NCI-H2196 treated with DMSO at 0.1 percent for 48 hours (cell line): ENCODE data around the gene RASL11A.
"Not testable (repeated sequence)": the region's sequence is repeated elsewhere in the genome, so short reads cannot be mapped to it uniquely, and the experiment has no call there.

Experiments used
- DNase-seq: peaks from one replicate; lab custom pipeline; 2025; ENCODE audit not compliant: unreplicated experiment; lab: John Stamatoyannopoulos, UW

Gene RASL11A

DNA sequence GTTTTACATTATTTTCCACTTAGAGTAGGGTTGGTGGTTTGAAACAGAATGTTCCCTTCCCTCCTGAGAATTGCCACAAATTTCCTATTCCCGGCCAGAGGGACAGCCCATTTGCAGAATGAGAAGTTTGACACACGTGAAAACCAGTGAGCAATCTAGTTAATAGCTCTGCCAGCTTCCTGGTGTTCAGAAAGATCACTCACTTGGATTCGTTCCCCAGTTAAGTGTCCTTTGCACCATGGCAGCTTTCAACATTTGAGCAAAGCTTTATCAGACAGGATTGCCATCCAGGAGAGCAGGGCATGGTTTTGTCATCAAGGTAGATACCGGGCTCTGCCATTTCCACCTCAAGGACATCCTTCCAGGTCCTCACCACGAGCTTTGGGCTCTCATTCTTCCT, 28.2 kb downstream of the RASL11A start:
- no peak for DNase-seq

DNA sequence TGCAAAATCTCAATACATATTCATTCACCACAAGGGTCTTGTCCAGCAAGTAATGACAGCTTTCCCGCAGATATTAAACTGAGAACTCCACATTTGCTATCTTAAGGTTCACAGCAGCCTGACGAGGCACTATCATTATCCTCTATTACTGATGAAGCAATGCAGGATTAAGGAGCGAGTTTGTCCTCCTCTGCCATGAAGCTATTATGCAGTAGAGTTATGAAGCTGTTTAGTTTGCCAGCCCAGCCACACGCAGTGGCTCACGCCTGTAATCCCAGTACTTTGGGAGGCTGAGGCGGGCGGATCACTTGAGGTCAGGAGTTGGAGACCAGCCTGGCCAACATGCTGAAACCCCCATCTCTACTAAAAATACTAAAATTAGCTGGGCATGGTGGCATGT, 29.8 kb downstream of the RASL11A start:
- not testable (repeated sequence) for DNase-seq

DNA sequence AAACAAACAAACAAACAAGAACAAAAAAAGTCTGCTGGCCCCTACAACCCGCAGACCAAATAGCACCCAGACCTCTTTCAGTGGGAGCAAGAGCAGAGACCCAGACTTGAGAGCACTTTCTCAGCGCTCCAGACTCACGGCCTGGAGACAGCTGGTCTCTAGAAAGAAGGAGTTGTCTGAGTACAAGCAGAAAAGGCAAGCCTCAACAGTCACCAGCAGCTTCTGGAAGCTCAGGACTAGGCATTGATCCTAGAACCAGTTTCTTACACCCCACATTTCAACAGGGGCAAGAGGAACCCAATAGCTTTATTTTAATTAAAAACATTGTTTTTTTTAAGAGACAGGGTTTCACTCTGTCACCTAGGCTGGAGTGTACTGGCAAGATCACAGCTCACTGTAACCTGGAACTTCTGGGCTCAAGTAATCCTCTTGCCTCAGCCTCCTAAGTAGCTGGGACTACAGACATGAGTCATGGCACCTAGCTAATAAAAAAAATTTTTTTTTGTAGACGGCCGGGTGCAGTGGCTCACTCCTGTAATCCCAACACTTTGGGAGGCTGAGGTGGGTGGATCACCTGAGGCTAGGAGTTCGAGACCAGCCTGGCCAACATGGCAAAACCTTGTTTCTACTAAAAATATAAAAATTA, 30.4 kb downstream of the RASL11A start:
- DNase-seq, result no peak

DNA sequence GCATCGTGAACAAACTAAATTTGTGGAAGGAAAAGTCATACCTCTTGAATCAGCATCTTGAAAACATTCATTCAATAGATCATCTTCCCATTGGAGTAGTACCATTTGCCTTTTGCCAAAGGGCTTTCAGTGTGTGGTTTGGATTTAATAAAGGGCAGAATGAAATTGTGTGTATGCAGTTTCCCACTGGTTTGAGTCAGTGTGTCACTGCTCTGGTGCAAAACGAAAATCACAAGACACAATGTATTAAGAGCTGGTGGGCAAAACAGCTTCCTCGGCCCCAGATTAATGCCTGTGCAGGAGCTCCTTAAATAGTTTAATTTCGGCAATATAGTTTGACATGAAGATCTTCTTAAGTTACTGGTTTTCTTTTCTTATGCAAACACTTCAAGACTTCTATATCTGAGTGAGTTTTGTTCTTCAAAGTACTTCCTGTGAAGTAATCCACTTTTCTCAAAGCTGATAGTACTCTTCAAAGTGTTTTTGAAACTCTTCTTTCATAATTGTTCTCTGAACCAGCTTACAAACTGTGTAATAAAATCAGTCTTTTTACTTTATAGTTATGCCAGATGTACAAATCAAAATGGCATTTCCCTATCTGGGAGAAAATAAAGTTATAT, 32.1 kb downstream of the RASL11A start:
- DNase-seq, result no peak

DNA sequence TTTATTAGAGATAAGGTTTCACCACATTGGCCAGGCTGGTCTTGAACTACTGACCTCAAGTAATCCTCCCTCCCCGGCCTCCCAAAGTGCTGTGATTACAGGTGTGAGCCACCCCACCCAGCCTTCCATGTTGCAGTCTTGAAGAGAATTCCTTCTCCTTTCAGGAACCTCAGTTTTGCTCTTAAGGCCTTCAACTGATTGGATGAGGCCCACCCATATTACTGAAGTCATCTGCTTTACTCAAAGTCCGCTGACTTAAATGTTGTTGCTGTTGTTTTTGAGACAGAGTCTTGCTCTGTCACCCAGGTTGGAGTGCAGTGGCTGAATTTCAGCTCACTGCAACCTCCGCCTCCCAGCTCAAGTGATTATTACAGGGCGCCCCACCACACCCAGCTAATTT, 33.5 kb downstream of the RASL11A start:
- DNase-seq, result no peak

DNA sequence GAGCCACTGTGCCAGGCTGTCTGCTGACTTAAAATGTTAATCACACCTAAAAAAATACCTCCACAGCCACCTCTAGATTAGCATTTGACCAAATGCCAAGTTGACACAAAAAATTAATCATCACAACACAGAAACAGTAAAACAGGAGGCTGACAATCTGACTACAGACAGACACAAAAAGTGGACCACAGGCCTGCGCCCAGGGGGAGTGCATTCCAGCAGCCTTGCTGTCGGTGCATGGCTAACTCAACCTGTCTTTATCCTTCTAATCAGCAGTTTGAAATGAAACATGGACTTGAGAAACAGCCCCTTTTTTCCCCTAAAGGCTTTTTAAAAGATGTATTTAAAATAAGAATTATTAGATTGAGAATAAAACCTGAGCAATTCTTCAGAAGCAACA, 34.0 kb downstream of the RASL11A start:
- DNase-seq, result no peak

DNA sequence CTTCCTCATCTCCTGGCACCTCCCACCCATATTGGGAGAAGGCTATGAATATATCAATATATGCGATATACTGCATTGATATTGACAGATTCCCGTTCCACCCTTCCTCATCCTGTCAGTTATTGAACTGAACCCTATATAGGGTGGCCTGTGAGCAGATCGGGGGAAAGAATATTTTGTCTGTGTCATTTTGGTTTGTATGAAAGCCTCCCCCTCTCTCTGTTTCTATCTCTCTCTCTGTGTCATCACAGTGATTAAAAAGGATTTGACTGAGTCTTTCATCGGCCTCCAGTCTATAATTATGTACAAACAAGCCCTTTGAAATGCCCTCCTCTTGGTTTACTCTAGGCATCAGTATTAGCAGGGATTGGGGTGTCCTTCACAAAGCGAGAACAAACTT, 35.7 kb downstream of the RASL11A start:
- DNase-seq, result no peak

DNA sequence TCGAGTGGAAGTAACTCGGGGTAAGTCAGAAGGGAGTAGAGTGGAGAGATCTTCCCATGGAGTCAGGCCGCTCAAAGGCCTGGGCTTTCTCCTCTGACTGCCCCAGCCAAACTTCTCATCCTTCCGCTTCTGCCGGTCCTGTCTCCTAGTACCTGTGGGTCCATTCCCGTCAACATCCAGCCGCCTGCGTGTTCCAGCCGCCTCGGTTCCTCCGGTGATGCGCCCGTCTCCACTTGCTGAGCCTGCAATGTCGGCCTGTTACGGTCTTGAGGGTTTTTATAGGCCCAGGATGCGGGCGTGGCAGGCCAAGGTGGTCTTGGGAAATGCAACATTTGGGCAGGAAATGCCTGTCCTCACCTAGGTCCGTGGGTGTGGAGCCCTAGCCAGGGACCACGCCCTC, 38.3 kb downstream of the RASL11A start:
- no peak for DNase-seq

DNA sequence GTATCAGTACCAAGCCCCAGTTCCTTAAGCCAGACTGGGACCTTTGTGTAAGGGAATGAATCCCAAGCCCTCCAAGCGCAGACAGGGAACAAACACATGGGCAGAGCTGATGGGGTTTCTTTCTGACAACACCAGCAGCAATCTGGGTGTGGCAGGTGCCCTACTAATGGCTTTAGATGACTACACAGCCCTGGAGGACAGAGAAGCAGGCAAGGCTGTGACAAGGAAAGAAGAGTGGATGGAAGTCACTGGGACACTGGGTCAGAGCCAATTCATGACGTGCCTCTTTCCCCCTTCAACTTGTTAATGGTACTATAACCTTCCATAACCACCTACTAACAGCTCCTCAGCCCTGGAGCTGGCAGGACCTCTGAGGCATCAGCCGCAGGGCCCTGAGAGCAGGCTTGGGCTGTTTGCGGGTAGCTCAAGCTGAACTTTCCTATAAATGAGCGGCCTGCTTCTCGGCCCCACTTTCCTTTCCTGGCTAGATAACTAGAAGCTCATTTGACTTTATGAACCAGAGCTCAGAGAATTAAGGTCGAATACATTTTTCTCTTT, 38.9 kb downstream of the RASL11A start:
- no peak for DNase-seq

DNA sequence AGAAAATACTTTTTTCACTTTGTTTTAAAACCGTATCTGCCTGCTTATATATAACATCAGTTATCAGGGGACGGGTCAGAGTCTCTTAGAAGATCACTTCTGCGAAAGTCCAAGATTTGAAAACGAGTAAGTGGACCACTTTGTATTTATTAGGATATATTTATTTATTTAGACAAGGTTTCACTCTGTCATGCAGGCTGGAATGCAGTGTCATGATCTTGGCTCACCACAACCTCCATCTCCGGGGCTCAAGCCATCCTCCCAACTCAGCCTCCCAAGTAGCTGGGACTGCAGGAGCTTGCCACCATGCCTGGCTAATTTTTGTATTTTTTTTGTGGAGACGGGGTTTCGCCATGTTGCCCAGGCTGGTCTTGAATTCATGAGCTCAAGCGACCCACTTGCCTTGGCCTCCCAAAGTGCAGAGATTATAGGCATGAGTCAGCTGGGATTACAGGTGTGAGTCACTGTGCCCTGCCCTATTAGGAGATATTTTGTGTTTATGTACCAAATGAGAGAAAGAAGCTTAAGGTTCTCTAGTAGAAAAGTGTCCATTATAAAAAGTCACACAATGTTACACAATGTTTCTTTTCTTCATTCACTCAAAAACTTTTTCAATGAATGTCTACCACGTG, 39.5 kb downstream of the RASL11A start:
- no peak for DNase-seq

DNA sequence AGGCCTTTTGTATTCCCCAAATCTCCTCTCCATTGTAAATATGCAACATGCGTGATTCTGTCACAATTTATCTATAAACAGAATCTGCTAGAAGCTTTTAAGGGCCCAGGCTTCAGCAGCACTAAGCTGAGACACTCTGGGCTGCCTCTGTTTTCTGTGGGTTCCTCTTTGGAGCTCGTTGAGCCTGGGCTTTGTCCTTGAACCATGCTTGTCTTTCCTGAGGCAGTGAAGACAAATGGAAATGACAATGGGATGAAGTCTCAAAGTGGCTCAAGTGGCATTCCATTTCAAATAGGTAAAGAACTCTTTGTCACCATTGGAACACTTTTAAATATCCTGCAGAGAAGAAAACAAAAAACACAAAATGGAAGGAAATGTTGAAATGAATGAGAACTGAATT, 40.3 kb downstream of the RASL11A start:
- DNase-seq, result no peak

DNA sequence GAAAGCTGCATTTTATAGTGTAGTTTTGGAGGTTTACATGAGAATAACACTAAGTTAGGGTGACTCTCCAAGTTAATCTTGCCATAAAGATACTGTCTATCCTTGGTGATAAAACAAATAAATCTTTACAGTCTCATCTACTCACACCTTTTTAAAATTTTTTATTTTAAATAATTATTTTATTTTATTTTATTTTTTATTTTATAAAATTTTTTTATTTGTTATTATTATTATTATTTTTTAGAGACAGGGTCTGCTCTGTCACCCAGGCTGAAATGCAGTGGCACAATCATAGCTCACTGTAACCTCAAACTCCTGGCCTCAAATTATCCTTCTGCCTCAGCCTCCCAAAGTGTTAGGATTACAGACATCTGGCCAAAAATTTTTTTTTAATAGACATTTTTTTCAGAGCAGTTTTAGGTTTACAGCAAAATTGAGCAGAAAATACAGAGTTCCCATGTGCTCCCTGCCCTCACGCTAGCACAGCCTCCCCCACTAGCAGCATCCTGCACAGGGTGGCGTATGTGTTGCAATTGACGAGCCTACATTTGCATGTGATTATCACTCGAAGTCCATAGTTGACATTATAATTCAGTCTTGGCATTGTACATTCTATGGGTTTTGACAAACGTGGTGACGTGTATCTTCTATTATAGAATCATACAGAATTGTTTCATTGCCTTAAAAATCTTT, 41.0 kb downstream of the RASL11A start:
- no peak for DNase-seq

DNA sequence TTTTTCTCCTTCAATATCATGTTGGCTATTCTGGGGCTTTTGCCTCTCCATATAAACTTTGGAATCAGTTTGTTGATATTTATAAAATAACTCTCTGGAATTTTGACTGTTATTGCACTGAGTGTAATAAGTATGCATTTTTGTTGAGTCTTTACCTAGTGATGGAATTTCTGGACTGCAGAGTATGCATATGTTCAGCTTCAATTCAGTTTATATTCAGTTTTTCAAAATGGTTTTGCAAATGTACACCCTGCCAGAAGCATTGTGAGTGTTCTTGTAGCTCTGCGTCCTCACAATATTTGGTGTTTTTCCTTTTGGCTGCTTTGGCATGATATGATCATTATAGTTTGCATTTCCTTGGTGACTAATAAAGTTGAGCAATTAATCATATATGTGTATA, 43.1 kb downstream of the RASL11A start:
- DNase-seq, result no peak

DNA sequence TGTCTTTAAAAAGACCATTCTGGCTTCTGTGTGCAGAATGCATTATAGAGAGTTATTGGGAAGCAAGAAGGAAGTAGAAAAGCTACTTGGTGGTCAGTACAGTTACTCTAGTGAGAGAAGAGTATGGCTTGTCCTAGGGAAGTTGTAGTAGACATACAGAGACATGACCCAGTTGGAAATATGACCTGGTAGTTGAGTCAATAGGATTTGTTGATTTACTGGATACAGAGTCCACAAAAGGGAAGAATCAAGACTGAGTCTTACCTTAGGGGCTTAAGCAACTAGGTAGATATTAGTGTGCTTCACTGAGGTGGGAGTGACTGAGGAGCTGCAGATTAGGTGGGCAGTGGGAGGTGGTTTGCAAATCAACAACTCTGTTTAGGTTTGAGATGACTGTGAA, 48.8 kb downstream of the RASL11A start:
- DNase-seq, result no peak

DNA sequence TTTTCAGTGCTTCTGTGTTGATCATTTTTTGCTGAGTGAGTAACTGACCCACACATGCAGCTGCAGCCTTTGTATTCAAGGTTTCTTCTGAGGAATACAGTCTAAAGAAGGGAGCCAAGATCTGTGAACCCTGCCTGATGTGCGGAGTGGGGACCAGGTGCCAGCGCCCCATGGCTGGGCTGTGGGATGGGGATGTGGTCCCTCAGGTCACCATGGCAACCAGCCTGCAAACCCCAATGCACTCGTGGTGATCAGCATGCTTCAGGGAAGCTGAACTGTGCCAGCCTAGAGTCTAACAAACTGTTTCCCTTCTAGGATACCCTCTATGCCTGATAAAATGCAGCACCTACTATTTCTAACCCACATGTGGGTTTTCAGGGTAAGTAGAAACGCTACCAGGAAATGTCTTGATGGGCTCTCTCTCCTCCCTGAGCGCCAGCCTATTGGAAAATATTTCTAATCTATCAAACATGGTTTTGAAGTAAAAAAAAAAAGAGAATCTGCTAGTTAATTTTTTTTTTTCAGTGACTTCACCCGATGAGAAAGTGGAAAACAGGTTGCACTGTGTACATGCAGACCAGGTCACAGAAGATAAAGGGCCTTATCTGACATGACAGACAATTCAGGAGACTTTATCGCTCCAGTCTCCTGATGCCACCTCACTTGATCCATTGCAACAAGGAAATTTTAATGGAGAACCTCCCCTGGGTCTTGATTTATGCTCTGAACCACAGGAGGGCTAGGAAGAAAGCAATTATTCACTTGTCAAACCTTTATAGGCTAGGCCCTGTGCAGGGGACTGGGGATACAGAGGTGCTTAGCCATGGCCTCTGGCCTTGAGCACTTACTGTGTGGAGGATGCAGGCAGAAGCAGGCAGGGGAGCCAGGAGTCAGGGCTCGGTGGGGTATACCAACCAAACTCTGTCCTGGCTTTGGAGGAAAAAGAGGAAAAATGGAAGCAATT, 51.1 kb downstream of the RASL11A start:
- DNase-seq, result no peak

DNA sequence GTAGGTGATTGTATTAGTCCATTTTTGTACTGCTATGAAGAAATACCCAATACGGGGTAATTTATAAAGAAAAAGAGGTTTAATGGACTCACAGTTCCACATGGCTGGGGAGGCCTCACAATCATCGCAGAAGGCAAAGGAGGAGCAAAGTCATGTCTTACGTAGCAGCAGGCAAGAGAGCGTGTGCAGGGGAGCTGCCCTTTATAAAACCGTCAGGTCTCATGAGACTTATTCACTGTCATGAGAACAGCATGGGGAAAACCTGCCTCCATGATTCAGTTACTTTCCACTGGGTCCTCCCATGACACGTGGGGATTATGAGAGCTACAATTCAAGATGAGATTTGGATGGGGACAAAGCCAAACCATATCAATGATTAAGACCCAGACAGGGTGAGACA, 51.8 kb downstream of the RASL11A start:
- not testable (repeated sequence) for DNase-seq
